GM18505 (cell line): ENCODE data around the gene COX6A2.
A peak's percentile ranks its signal among the peaks of the same experiment; 100 is the strongest.
"Not testable (repeated sequence)": the region's sequence is repeated elsewhere in the genome, so short reads cannot be mapped to it uniquely, and the experiment has no call there.

Experiments used
- ATAC-seq: cut with Tn5 transposase; IDR thresholded peaks from one replicate; pipeline ENCODE4 v1.9.1; 2021; ENCODE audit not compliant: unreplicated experiment
- POLR2A ChIP-seq: IDR thresholded peaks from 4 replicates; pipeline ENCODE4 v1.6.1; 2011; ENCODE audit warnings: borderline replicate concordance; ENCODE audit not compliant: insufficient read depth, insufficient read length; ENCODE audit errors: extremely low read depth

The COX6A2 gene

DNA sequence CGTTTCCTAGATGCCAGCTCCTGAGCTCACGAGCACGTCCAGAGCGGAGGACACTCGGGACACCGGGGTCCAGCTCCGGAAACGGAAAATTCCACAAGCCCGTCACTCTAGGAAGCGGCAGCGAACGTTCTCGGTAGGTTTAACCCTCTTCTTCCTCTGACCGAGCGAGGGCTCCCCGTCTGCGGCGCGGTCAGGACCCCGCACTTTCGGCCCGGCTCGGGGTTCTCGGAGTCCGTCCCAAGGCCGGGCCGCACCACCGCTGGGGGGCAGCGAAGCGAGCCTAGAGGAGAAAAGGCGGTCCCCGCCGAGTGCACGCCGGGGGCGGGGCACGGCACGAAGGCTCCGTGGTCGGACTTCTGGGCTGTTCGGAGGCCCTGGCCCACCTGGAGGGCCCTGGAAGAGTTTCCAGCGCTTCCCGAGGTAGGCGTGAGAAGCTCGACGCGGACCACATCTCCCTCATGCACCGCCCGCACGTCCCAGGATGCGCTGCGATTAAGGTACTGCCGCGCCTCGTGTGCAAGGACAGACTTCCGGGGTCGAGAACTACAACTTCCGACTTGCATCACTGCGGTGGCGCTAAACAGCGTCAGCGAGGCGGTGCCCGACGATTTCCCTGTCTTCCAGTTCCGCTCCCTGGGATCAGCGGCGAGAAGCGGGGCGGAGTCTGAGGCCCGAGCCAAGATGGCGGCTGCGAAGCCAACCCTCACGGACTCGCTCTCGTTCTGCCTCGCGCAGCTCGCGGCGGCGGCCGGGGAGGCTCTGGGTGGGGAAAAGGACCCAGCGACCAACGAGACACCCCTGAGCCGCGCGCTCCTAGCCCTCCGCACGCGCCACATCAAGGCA is 30.9 kb upstream of the COX6A2 start, which contains the start of gene ARMC5:
ARMC5 (plus strand) TSS at position 658 of the 843 bp plus-strand sequence; CDS start at position 682, 24 bp downstream.
- ATAC-seq, result peak; percentile 71
- peak; percentile 91 for TF ChIP-seq POLR2A

DNA sequence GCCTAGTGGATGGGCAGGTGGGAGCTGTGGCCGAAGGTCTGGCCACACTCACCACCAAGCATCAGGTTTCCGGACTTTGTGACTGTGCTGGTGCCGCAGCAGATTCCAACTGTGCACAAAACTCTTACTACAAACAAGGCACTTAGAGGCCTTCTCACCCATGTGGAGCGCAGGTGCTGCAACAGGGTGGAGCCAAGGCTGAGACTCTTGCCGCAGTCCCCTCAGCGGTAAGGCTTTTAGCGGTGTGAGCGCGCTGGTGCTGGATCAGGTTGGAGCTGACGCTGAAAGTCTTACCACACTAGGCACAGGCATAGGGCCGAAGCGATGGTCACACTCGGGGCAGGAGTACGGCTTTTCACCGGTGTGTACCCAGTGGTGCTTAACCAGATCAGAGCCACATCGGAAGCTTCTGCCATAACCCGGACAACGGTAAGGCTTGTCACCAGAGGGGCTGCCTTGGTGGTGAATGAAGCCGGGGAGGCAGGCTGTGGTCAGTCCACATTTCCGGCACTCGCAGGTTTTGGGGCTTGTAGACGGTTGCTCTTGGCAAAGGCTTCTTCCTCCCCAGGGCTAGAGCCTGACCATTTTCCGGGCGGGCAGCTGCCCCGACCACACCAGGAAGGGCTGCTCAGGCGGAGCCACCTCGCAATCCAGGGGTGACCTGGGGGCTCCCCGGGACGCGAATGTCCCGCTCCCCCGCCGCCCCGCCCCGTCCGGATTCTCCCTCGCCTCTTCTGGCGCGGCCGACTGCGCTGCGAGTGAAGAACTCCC is 30.1 kb upstream of the COX6A2 start:
- ATAC-seq, result peak; percentile 9
- peak; percentile 56 for TF ChIP-seq POLR2A

DNA sequence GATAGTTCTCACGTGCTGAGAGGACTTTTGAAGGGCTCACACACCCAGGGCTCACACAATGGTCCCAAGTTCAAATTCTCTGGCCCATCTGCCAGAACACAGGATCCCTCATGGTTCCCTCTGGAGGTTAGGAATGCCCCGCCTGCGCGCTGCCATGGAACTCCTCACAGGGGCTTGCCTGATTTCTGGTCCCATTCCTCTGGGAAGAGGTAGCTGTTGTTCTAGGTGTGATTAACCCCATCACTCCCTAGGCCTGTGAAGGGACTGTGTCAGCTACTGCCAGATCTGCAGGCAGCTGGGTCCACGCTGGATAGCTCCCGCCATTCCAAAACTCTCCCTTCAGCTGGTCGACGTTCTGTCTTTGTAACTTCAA is 28.8 kb upstream of the COX6A2 start:
- no peak for TF ChIP-seq POLR2A

DNA sequence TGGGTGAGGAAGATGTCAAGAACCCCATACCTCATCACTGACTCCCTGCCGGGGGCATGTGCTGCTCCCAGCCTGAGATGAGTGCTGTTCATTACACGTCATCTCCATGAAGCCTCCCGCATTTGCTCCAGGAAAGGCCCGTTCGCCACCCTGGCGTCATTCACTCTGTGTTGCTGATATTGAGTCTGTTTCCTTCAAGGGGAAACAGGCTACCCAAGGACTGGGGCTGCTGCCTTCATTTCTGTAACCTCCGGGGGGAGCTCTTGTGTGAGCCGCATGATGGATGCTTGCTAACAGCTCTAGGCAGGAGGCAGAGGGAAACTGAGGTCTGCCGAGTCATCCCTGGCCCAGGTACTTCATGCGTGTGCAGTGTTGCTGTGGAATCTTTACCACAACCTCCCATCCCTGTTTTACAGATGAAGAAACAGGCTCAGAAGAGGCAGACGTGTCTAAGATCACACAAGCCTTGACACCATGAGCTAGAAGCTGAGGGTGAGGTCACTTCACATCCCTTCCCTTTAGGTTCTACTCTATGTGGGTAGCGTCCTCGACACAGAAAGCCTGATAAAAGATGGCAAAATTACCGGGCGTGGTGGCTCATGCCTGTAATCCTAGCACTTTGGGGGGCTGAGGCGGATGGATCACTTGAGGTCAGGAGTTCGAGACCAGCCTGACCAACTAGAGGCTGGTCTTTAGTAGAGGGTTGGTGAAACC is 27.6 kb upstream of the COX6A2 start:
- ATAC-seq, result no peak
- TF ChIP-seq POLR2A, result no peak

More for the DNA sequence above, 28.8 kb upstream of the COX6A2 start:
- ATAC-seq, result no peak

DNA sequence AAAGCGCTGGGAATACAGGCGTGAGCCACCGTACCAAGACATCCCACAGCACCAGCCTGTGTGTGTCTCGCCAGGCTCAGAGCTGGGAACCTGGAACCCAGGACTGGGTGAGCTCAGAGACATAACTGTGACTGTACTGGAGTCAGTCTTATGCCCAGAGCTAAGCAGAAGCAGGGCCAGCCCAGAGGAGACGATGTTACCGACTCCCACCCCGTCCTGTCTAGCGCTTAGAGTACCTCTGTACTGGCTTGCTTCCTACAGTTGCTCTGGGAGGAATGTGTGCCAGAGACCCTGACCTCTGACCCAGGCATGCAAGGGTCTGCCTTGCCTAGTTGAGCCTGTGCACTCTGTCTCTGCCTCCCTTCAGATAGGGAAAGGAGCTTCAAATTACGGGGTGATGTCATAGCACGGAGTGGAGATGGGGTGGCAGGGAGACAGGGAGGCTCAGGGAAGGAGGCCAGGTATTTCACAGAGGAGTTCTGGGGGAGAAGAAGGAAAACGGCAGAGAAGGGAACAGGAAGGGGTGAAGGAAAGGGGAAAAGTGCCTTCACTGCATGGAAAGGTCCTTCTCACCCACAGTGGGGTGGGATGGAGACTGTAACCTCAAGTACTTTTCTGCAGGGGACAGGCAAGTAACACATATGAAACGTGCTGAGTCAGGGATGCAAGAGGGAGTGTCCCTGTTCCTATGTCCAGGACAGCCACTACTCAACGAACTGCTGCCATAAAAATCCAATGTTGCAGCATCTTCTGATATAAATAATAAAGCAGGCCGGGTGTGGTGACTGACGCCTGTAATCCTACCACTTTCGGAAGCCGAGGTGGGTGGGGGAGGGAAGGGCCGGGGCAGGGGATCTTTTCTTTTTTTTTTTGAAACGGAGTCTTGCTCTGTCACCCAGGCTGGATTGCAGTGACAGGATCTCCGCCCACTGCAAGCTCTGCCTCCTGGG is 25.4 kb upstream of the COX6A2 start:
- ATAC-seq, result no peak
- TF ChIP-seq POLR2A, result no peak

DNA sequence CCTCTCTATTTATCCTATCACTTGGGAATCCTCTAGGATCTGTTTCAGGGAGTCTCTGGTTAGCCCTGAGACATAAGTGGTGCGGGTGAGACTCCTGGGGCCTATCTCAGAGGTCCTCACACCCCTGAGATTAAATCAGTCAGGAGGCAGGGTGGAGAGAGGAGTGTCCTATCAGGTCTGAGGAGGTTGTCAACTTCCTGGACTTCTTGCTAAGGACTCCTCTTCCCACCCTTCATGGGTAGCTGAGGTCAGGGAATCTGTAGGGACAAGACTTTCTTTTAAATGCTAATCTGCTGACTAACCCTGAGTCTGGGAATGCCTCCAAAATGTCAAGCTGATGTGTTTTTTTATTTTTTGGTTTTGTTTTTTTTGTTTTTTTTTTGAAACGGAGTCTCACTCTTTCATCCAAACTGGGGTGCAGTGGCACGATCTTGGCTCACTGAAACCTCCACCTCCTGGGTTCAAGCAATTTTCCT is 24.5 kb upstream of the COX6A2 start:
- TF ChIP-seq POLR2A, result no peak
- ATAC-seq, result no peak

DNA sequence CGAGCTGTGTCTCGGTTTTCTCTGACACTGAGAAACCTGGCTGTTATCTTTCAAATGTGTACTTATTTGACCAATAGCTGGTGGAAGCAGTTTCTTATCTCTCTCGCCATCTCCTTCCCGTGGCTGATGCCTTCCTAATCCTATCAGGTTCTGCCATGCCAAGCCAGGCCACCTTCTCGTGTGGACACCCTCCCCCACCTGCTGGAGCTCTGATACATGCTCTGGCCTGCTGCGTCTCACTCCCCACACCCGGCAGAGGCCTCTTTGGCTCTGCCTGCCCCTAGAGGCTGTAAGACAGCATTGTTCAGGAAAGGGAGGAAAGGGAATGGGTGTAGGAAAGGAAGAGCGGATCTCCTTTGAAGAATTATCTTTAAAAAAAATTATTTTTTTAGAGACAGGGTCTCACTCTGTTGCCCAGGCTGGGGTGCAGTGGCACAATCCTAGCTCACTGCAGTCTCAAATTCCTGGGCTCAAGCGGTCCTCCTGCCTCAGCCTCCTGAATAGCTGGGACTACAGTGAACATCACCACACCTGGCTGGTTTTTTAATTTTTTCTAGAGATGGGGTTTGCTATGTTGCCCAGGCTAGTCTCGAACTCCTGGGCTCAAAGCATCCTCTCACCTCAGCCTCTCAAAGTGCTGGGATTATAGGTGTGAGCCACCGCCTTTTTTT is 23.7 kb upstream of the COX6A2 start:
- no peak for ATAC-seq

DNA sequence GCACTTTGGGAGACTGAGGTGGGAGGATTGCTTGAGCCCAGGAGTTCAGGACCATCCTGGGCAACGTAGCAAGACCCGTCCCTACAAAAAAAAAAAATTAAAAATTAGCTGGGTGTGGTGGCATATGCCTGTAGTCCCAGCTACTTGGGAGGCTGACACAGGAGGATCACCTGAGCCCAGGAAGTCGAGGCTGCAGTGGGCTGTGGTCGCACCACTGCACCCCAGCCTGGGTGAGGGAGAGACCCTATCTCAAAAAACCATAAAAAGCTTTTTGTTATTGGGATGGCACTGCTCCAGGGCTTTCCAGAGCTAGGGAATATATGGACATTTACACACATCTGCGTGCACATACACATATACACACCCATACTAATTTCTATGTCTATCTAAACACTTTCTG is 23.0 kb upstream of the COX6A2 start:
- ATAC-seq, result no peak
- no peak for TF ChIP-seq POLR2A

More for the DNA sequence above, 23.7 kb upstream of the COX6A2 start:
- no peak for TF ChIP-seq POLR2A

DNA sequence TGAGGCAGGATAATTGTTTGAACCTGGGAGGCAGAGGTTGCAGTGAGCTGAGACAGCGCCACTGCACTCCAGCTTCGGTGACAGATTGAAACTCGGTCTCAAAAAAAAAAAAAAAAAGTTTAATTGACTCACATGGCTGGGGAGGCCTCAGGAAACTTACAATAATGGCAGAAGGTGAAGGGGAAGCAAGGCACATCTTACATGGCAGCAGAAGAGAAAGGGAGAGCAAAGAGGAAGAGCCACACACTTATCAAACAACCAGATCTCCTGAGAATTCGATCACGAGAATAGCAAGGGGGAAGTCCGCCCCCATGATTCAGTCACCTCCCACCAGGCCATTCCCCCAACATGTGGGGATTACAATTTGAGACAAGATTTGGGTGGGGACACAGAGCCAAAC is 17.8 kb upstream of the COX6A2 start:
- ATAC-seq, result not testable (repeated sequence)

DNA sequence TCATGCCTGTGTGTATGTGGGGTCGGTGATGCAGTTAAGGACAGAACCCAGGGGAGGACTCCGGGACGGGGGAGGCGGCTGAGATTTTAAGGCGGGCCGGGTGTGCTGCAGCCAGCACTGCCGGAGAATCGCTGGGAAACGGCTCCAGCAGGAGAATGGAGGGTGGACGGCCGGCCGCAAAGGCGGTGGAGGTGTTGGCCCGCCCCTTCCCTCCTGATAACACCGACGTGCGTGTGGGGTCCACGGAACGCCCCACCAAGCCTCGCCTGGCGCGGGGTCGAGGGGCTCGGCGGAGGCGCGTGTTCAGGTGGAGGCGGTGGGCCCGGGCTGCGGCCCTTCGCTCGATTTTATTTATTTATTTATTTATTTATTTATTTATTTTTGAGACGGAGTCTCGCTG is 13.8 kb upstream of the COX6A2 start:
- TF ChIP-seq POLR2A, result no peak
- no peak for ATAC-seq

DNA sequence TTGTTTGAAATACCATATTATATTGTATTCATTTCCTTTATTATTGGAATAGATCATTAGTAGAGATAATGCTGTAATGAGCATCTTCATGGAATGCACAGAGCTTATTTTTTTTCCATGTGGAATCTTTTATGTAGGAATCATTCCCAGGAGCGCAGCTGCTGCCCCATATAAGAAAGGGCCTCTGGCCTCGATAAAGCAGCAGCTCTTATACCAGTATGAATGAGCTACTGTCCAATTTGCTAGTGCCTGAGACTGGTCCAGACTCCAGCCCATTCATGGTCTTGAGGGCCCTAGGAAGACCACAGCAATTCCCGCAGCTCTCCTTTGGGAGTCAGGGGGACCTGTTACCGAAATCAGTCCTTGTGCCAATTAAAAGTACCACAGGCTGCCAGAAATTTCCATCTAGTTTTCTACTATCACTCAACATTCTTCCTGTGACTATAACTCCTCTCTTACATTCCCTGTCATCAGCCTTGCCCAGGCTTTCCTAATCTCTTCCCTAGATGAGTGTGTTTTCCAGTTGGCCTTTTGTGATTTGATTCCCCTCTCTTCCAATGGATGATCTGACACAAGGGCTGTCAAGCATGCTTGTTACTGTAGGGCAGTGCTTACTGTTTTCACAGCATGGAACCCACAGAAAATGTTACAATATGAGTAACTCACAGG is 12.5 kb upstream of the COX6A2 start:
- no peak for ATAC-seq
- TF ChIP-seq POLR2A, result no peak
